ENCODE results near the gene MRS2. TPM values are rescaled to one million over a fixed set of nuclear protein-coding genes. Genes with fewer than 3 reads are reported as not detected.
"Not testable (repeated sequence)": the region's sequence is repeated elsewhere in the genome, so short reads cannot be mapped to it uniquely, and the experiment has no call there.

MRS2 gene
- total and polyA plus RNA-seq, 8 donors: 8.4 to 45.2 (median 25.9) TPM

DNA sequence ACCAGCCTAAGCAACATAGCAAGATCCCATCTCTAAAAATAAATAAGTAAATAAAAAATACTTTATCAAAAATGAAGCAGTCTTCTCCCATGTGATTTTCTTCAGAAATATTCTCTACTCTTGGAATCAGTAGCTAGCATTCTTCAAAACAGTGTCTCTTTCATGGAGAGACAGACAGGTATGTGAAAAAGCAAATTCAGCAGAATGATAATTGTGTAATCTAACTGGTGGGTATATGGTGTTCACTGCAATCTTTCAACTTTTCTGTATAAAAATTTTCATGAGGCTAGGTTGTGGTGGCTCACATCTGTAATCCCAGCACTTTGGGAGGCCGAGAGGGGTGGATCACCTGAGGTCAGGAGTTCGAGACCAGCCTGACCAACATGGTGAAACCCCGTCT lies 7.9 kb downstream of the MRS2 start:
- intact Hi-C loops (cut with DNase I; ENCODE audit: low total_unique reads): no loop called here
- peaks cover 26 to 94% (median 91%) of the 10 kb centered on the region in 4 donors for H3K36me3 ChIP-seq
- WGBS, 5 donors: 92 to 96% (median 96%) methylated on average over 3 of the region's 3 CpGs
- no peak overlapping the region for H3K27ac ChIP-seq
- TF ChIP-seq EP300 (IDR thresholded peaks at IDR 0.05) (no peak), POLR2AphosphoS5 (IDR thresholded peaks at IDR 0.05) (no peak), POLR2A (IDR thresholded peaks at IDR 0.05) (no peak)
- TF ChIP-seq, protein P1, sequence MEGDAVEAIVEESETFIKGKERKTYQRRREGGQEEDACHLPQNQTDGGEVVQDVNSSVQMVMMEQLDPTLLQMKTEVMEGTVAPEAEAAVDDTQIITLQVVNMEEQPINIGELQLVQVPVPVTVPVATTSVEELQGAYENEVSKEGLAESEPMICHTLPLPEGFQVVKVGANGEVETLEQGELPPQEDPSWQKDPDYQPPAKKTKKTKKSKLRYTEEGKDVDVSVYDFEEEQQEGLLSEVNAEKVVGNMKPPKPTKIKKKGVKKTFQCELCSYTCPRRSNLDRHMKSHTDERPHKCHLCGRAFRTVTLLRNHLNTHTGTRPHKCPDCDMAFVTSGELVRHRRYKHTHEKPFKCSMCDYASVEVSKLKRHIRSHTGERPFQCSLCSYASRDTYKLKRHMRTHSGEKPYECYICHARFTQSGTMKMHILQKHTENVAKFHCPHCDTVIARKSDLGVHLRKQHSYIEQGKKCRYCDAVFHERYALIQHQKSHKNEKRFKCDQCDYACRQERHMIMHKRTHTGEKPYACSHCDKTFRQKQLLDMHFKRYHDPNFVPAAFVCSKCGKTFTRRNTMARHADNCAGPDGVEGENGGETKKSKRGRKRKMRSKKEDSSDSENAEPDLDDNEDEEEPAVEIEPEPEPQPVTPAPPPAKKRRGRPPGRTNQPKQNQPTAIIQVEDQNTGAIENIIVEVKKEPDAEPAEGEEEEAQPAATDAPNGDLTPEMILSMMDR (IDR thresholded peaks at IDR 0.05): no peak
- DNase-seq: no peak
- peaks cover 0 to 10% (median under 1%) of the 10 kb centered on the region in 4 donors for H3K4me1 ChIP-seq
- H3K9me3 ChIP-seq: no peaks in the 10 kb centered on the region
- H3K4me3 ChIP-seq: no peak overlapping the region
- no peaks in the 10 kb centered on the region for H3K27me3 ChIP-seq

DNA sequence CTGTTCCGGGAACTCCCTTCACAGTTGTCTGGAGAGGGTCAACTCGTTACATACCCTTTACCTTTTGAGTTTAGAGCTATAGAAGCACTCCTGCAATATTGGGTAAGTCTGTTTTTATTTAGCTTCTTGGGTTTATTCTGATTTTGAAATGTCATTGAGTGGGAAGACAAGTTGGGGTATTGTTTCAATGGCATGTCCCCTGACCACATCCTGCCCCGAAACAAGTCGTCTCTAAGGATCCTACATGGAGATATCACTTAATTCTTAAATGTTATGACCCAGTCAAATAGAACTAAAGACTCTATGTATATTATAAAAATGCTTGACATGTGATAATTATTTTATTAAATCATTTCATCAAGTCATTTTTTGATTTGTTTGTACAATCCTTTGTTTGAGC lies 9.6 kb downstream of the MRS2 start:
- TF ChIP-seq EP300 (IDR thresholded peaks at IDR 0.05): no peak
- TF ChIP-seq POLR2A (IDR thresholded peaks at IDR 0.05): no peak
- TF ChIP-seq, protein P1 (IDR thresholded peaks at IDR 0.05): no peak
- TF ChIP-seq POLR2AphosphoS5 (IDR thresholded peaks at IDR 0.05): no peak
- peaks cover 34 to 97% (median 95%) of the 10 kb centered on the region in 4 donors for H3K36me3 ChIP-seq
- no peaks in the 10 kb centered on the region for H3K27me3 ChIP-seq

DNA sequence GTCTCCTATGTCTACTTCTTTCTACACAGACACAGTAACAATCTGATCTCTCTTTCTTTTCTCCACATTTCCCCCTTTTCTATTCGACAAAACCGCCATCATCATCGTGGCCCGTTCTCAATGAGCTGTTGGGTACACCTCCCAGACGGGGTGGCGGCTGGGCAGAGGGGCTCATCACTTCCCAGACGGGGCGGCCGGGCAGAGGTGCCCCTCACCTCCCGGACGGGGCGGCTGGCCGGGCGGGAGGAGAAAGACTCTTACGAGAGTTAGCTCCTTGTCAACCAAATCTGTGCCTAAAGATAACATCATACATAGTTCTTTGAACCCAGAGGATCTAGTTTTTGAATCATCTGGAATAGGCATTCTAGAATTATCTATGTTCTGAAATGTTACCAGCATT lies 11.8 kb downstream of the MRS2 start:
- H3K4me3 ChIP-seq; intact Hi-C loops (cut with DNase I; ENCODE audit: low total_unique reads); H3K27me3 ChIP-seq; H3K4me1 ChIP-seq; DNase-seq; H3K9me3 ChIP-seq; H3K27ac ChIP-seq: not testable (repeated sequence)
- 95 to 97% (median 96%) methylated on average over 13 to 15 of the region's 15 CpGs for WGBS, 5 donors
- H3K36me3 ChIP-seq: peaks cover 48 to 97% (median 96%) of the 10 kb centered on the region in 4 donors

More for the DNA sequence above, 9.6 kb downstream of the MRS2 start:
- no peak overlapping the region for H3K4me3 ChIP-seq
- no peak for DNase-seq
- no peak overlapping the region for H3K27ac ChIP-seq
- peaks cover 0 to 6% (median 0%) of the 10 kb centered on the region in 4 donors for H3K4me1 ChIP-seq
- intact Hi-C loops (cut with DNase I; ENCODE audit: low total_unique reads): no loop called here
- no peaks in the 10 kb centered on the region for H3K9me3 ChIP-seq
- WGBS, 5 donors: 93 to 98% (median 93%) methylated on average over 4 of the region's 4 CpGs

GRCh38 chr6:24415753-24416152 lies 13.0 kb downstream of the MRS2 start:
- Histone ChIP-seq H3K4me1 (no peaks in the 10 kb centered on the region), H3K36me3 (peaks cover 61 to 97% (median 96%) of the 10 kb centered on the region in 4 donors), H3K27me3 (no peaks in the 10 kb centered on the region), H3K27ac (no peak overlapping the region), H3K4me3 (no peak overlapping the region), H3K9me3 (no peaks in the 10 kb centered on the region)
- intact Hi-C loops (cut with DNase I; ENCODE audit: low total_unique reads): no loop called here
- 86 to 94% (median 90%) methylated on average over 4 of the region's 4 CpGs for WGBS, 5 donors
- no peak for DNase-seq
- no peak for TF ChIP-seq POLR2AphosphoS5 (IDR thresholded peaks at IDR 0.05)
- TF ChIP-seq, protein P1 (IDR thresholded peaks at IDR 0.05): no peak
- no peak for TF ChIP-seq EP300 (IDR thresholded peaks at IDR 0.05)
- no peak for TF ChIP-seq POLR2A (IDR thresholded peaks at IDR 0.05)

DNA sequence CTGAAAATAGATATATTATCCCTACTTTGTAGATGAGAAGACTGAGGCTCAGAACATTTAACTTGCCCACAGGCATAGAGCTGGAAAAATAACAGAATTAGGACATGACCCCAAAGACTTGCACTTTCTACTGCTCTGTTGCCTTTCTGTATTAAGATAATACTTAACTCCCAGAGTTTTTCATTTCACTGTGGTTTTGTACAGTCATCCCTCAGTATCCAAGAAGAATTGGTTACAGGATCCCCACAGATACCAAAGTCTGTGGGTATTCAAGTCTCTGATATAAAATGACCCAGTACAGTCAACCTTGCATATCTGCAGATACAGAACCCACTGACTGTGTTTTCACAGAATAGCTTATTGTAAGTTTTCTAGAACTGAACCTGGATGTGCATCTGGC lies 16.8 kb downstream of the MRS2 start:
- Histone ChIP-seq H3K9me3 (no peaks in the 10 kb centered on the region), H3K27ac (no peak overlapping the region), H3K4me3 (no peak overlapping the region), H3K27me3 (no peaks in the 10 kb centered on the region), H3K4me1 (no peaks in the 10 kb centered on the region), H3K36me3 (peaks cover 68 to 100% (median 100%) of the 10 kb centered on the region in 4 donors)
- DNase-seq: no peak
- no peak for TF ChIP-seq POLR2AphosphoS5 (IDR thresholded peaks at IDR 0.05)
- TF ChIP-seq, protein P1 (IDR thresholded peaks at IDR 0.05): no peak
- TF ChIP-seq POLR2A (IDR thresholded peaks at IDR 0.05): no peak
- TF ChIP-seq EP300 (IDR thresholded peaks at IDR 0.05): no peak
- intact Hi-C loops (cut with DNase I; ENCODE audit: low total_unique reads): no loop called here
